ENCODE results near the gene BACH2.

The BACH2 gene

DNA sequence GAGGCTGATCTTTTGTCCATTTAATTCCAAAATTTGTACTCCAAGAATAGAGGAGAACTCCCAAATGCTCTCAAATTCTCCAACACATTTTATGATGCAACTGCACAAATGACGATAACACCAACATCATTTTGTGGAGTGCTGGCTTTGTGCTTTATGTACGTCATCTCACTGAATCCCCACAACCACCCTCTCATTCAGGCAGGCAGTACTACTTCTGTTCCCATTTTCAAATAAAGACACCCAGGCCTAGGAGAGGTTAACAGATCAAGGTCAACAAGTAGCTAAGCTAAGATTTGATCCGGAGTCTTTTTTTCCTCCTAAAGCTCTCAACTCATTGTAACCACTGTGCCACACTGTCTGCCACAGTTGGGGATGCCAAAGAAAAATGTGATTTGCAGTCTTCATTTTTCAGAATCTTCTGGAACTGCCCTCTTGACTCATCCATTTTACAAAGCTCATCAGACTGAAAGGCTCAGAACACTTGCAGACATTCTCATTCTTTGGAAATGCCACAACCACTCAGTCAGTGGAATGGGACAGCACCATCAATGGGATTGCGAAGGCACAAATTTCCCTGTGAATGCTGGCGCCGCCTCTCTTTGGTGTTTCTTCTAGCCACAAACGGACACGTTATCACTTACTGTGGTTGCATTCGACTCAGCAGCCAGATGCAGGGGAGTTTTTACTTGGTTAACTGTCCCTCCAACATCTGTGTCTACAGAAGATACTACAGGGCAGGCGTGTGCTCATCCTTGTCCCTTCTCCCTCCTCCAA lies 217.9 kb downstream of the BACH2 start:
- TF ChIP-seq CTCF (IDR thresholded peaks at IDR 0.05; ENCODE audit: low read depth, low read length): no peak
- in situ Hi-C loops (cut with HindIII; ENCODE audit: low sequenced_read_pairs): no loop called here
- DNase-seq (ENCODE audit: low read depth, low spot score): peak; percentile 33
- no peak overlapping the region for H3K4me3 ChIP-seq (ENCODE audit: low read depth, low read length)

GRCh38 chr6:90076511-90077415 lies 219.9 kb downstream of the BACH2 start:
- no peak for TF ChIP-seq CTCF (IDR thresholded peaks at IDR 0.05; ENCODE audit: low read depth, low read length)
- no peak for DNase-seq (ENCODE audit: low read depth, low spot score)
- H3K4me3 ChIP-seq (ENCODE audit: low read depth, low read length): no peak overlapping the region
- in situ Hi-C loops (cut with HindIII; ENCODE audit: low sequenced_read_pairs): no loop called here

- no peak for DNase-seq (ENCODE audit: low read depth, low spot score)
- in situ Hi-C loops (cut with HindIII; ENCODE audit: low sequenced_read_pairs): no loop called here
- TF ChIP-seq CTCF (IDR thresholded peaks at IDR 0.05; ENCODE audit: low read depth, low read length): no peak
- no peak overlapping the region for H3K4me3 ChIP-seq (ENCODE audit: low read depth, low read length)
Observed at GRCh38 chr6:90074161-90074850, 222.3 kb downstream of the BACH2 start.

DNA sequence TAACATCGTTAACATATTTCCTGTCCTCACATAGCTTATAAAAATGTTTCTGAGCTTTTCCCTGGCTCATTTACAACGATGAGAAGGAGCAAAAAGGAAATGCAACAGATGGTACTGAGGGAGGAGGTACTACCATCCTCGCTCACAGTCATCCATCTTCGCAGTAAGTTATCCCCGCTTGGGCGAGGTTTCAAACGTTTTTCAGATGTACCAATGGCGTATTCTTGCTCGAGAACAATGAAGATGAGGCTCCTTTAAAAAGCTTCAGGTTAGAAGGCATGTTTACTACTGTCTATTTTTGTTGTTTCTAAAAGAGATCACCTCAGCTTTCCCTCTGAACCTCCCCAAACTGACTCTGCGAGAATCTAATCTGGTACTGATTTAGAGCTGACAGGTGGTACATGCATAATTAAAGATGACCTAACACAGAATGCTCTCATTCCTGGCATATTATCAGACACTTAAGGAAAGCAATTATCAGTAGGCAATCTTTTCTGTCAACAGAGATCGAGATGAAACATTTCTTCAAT lies 223.6 kb downstream of the BACH2 start:
- in situ Hi-C loops (cut with HindIII; ENCODE audit: low sequenced_read_pairs): no loop called here

GRCh38 chr6:90072501-90072900 lies 224.1 kb downstream of the BACH2 start:
- DNase-seq (ENCODE audit: low read depth, low spot score): no peak
- in situ Hi-C loops (cut with HindIII; ENCODE audit: low sequenced_read_pairs): no loop called here
- TF ChIP-seq CTCF (IDR thresholded peaks at IDR 0.05; ENCODE audit: low read depth, low read length): no peak
- no peak overlapping the region for H3K4me3 ChIP-seq (ENCODE audit: low read depth, low read length)

More for the DNA sequence above, 223.6 kb downstream of the BACH2 start:
- H3K4me3 ChIP-seq (ENCODE audit: low read depth, low read length): no peak overlapping the region
- no peak for TF ChIP-seq CTCF (IDR thresholded peaks at IDR 0.05; ENCODE audit: low read depth, low read length)
- DNase-seq (ENCODE audit: low read depth, low spot score): no peak
